Activated naive CD4-positive, alpha-beta T cell treated with anti-CD3 and anti-CD28 coated beads for 36 hours (primary cell): ENCODE measurements around the gene ATXN1. TPM values are rescaled to one million over a fixed set of nuclear protein-coding genes. Genes with fewer than 3 reads are reported as not detected.
"Not testable (repeated sequence)": the region's sequence is repeated elsewhere in the genome, so short reads cannot be mapped to it uniquely, and the experiment has no call there.

Experiments
- CTCF ChIA-PET: fragments of 350-600 bp; sonication (Branson Sonifier 250); formaldehyde crosslinking; loops from one replicate; lab custom pipeline; 2021; ENCODE audit warnings: antibody characterized with exemption; lab: Charles Lee
- DNase-seq: peaks from one replicate; pipeline ENCODE4 v3.0.0-alpha.2; 2020
- H3K27ac Mint-ChIP-seq: one replicate; pipeline ENCODE4 v1.8.0; 2021; ENCODE audit warnings: mild to moderate bottlenecking, mixed read lengths
- H3K27me3 Mint-ChIP-seq: one replicate; pipeline ENCODE4 v1.8.0; 2021; ENCODE audit warnings: low read depth, mixed read lengths
- H3K36me3 Mint-ChIP-seq: one replicate; pipeline ENCODE4 v1.8.0; 2021; ENCODE audit warnings: low read depth, mixed read lengths
- H3K4me1 Mint-ChIP-seq: one replicate; pipeline ENCODE4 v1.8.0; 2021; ENCODE audit warnings: low read depth, mixed read lengths
- H3K4me3 Mint-ChIP-seq: one replicate; pipeline ENCODE4 v1.8.0; 2021; ENCODE audit warnings: mild to moderate bottlenecking, moderate library complexity, mixed read lengths
- H3K9me3 Mint-ChIP-seq: one replicate; pipeline ENCODE4 v1.8.0; 2021; ENCODE audit warnings: mixed read lengths
- intact Hi-C: fragments of 100-400 bp; cut with micrococcal nuclease; formaldehyde crosslinking; loops from one replicate; pipeline ENCODE4 v1.15.1; 2023
- total RNA-seq, 2 experiments: library from RNA; stranded (reverse); gene quantifications; one replicate each; pipeline ENCODE4 v1.2.3, GENCODE V29; 2021

ATXN1 gene
- total RNA-seq, 2 experiments from 2014 or later = 9.4 to 12.7 TPM

DNA sequence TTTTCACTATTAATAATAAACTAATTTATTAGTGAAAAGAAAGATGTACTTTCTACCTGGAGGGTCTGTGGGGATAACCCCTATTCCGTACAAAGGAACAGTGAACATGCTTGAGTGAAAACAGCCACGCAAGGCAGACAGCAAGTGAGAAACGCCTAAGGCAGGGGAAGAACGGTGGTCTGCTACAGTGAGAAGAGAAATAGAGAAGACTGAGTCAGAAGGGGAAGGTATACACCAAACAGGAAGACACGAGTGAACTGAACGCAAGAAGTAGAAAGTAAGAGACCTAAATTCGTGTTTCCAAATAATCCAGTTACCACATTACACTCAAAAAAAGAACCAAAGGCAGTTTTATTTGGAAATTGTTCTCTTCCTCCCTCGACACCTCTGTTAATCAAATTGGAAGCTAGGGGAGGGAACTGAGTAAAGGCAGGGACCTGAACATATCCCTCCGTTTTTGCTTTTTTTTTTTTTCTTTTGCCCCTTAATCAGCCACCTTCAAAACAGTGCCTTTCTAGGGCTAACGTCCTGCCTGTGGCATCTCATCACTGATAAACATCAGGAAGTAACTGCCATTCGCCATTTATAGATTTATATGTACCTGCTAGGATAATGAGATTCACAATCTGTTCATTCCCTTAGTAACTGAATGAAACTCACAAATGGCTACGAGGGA lies 48.9 kb downstream of the ATXN1 start:
- Mint-ChIP-seq H3K4me1 (peaks cover 33% of the 10 kb centered on the region), H3K9me3 (no peaks in the 10 kb centered on the region), H3K36me3 (no peaks in the 10 kb centered on the region), H3K27me3 (no peaks in the 10 kb centered on the region), H3K4me3 (peak overlapping the region; percentile 51), H3K27ac (peak overlapping the region; percentile 75)
- DNase-seq = peak; percentile 59
- intact Hi-C loops = loop anchor here (1.0 to 5.0 kb wide), 8 partner anchors 18 to 390 kb away; partner anchors contain the start of gene ATXN1
- CTCF ChIA-PET = interaction anchor here (0.8 to 2.2 kb wide), 6 partner anchors 13 to 402 kb away, joined by 3 to 4 read pairs (median 3); no protein-coding TSS in a partner anchor

DNA sequence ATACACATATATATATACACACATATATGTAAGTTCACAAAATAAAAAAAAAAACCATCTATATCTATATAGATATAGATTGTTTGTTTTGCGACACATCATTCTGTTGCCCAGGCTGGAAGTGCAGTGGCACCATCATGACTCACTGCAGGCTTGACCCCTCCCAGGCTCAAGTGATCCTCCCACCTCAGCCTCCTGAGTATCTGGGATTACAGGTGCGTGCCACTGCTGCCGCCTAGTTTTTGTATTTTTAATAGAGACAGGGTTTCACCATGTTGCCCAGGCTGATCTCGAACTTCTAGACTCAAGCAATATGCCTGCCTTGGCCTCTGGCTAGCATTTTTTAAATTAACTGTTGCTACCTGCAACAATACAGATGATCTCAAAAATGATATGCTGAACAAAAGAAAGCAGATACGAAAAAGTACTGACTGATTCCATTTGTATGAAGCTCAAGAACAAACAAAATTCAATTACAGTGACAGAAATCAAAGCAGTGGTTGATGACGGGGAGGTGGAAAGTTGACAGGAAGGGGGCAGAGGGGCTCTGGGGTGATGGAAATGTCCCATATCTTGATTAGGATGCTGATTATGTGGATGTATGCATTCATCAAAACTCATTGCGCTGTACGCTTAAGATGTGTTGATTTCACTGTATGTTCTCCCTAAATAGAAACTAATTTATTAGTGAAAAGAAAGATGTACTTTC lies 49.6 kb downstream of the ATXN1 start:
- DNase-seq = peak; percentile 21
- no peaks in the 10 kb centered on the region for H3K27me3 Mint-ChIP-seq
- CTCF ChIA-PET = interaction anchor here (0.8 to 2.2 kb wide), 2 partner anchors 23 to 120 kb away, joined by 3 to 4 read pairs; no protein-coding TSS in a partner anchor
- H3K9me3 Mint-ChIP-seq = no peaks in the 10 kb centered on the region
- H3K4me3 Mint-ChIP-seq = peak overlapping the region; percentile 28
- no peak overlapping the region for H3K27ac Mint-ChIP-seq
- no peaks in the 10 kb centered on the region for H3K36me3 Mint-ChIP-seq
- intact Hi-C loops = loop anchor here (1.0 to 5.0 kb wide), 8 partner anchors 19 to 389 kb away; partner anchors contain the start of gene ATXN1
- H3K4me1 Mint-ChIP-seq = peaks cover 39% of the 10 kb centered on the region

DNA sequence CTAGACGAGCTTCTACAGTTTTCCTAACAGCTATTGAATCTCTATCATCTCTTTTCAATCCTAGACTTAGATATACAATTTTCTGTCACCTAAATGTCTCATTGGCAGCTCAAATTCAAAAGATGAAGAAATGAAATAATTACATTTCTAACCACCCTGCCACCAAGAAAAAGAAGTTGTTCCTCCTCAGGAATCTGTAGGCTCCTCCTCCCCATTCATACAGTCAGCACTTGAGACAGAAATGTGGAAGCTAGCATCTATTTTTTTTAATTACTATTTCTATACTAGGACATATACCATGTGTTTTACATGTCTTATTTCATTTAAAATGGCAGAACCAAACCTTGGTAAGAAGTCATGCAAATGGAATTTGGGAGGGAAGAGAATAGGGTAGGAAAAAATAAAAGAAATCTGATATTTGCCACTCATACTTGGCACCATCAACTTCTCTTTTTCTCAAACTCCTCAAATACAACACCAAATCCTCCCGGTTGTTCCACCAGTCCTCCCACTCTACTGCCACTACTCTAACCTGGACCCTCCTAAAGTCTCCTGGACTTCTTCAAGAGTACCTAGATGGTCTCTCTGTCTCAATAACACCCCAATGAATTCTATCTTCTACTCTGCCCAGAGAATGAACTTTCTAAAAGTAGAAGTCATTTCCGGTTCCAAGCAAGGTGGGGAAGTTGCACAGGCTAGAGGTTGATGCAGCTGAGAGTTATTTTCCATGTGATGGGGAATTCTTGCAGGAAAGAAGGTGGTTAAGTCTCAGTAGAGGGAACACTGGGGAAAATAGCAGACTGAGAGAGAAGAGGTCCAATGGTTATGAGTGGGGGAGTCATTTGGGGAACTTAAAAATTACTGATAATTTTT lies 54.1 kb downstream of the ATXN1 start:
- CTCF ChIA-PET = interaction anchor here (1.2 kb wide), 1 partner anchor 49 kb away, joined by 3 read pairs; no protein-coding TSS in a partner anchor
- no peak overlapping the region for H3K4me3 Mint-ChIP-seq
- H3K4me1 Mint-ChIP-seq = peaks cover 49% of the 10 kb centered on the region
- H3K27ac Mint-ChIP-seq = no peak overlapping the region
- H3K36me3 Mint-ChIP-seq = no peaks in the 10 kb centered on the region
- intact Hi-C loops = no loop called here
- no peaks in the 10 kb centered on the region for H3K27me3 Mint-ChIP-seq
- no peaks in the 10 kb centered on the region for H3K9me3 Mint-ChIP-seq
- no peak for DNase-seq

DNA sequence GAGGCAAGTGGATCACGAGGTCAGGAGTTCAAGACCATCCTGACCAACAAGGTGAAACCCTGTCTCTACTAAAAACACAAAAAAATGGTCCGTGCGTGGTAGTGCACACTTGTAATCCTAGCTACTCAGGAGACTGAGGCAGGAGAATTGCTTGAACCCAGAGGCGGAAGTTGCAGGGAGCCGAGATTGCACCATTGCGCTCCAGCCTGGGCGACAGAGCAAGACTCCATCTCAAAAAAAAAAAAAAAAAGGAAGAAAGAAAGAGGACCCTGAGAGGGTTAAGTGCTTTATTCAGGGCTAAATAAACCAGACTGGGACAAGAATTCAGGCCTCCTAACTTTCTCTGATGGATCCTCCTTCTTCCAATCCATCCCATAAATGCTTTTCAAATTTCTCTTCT lies 54.8 kb downstream of the ATXN1 start:
- peaks cover 45% of the 10 kb centered on the region for H3K4me1 Mint-ChIP-seq
- H3K27ac Mint-ChIP-seq, H3K27me3 Mint-ChIP-seq, intact Hi-C loops, H3K4me3 Mint-ChIP-seq, H3K36me3 Mint-ChIP-seq, DNase-seq, H3K9me3 Mint-ChIP-seq: not testable (repeated sequence)
- CTCF ChIA-PET = interaction anchor here (1.2 kb wide), 1 partner anchor 48 kb away, joined by 3 read pairs; no protein-coding TSS in a partner anchor

DNA sequence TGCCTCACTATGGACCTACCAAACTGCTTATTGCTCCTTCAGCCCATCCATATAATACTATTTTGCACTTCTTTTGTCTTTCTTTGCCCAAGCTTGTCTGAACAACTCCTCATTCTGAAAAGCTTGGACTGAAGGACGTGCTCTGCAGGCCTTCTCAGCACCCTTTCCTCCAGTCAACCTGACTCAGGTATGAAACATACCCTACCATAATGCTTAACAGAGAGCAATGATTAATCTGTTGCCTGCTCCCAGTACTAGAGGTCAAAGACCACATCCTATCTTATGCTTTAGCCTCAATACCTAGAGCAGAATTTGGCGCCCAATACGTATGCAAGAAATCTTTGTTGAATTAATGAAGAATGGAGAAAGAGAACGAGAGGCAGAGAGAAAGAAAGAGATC lies 55.2 kb downstream of the ATXN1 start:
- no peaks in the 10 kb centered on the region for H3K36me3 Mint-ChIP-seq
- intact Hi-C loops = no loop called here
- H3K9me3 Mint-ChIP-seq = no peaks in the 10 kb centered on the region
- CTCF ChIA-PET = no interaction called here
- H3K4me3 Mint-ChIP-seq = no peak overlapping the region
- H3K27me3 Mint-ChIP-seq = no peaks in the 10 kb centered on the region
- DNase-seq = no peak
- peaks cover 47% of the 10 kb centered on the region for H3K4me1 Mint-ChIP-seq
- H3K27ac Mint-ChIP-seq = no peak overlapping the region

DNA sequence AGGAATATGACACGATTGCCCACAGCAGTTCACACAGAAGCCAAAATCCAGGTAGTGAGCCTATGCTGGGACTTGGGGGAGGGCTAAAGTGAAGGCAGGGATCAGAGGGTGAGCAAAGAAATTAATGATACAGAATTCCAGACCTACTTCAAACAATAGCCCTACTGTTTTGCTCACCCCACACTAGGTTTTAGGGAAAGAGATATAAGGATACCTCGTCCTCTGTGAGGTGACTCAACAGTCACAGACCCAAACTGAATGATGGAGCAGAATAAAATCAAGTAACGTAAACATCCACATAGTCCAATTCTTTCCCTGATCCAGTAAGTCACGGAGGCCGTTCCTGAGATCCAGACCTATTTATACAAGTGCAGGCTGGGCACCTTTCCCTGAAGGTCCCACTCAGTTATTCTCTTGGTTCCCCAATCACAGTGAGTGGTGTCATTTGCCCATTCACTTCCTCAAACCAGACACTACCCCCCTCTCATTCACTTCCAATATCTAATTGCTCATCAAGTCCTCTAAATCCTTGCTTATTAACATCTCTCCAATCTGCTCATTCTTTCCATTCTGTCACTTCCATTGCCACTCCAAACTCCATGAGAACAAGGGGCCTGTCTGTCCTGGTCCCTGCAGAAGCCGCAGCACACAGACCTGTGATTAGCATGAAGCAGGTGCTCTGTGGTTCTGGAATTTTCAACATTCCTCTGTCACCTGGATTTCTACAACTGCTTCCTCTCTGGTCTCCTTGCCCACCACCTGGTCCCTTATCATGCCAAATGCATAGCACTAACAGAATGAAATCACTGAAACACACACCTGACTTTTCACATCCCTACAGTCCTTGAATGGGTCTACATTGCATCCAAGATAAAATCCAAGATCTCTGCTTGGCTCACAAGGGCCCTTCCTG lies 55.9 kb downstream of the ATXN1 start:
- intact Hi-C loops = no loop called here
- peaks cover 52% of the 10 kb centered on the region for H3K4me1 Mint-ChIP-seq
- no peak overlapping the region for H3K27ac Mint-ChIP-seq
- no peak for DNase-seq
- no peaks in the 10 kb centered on the region for H3K27me3 Mint-ChIP-seq
- CTCF ChIA-PET = no interaction called here
- no peaks in the 10 kb centered on the region for H3K9me3 Mint-ChIP-seq
- no peak overlapping the region for H3K4me3 Mint-ChIP-seq
- no peaks in the 10 kb centered on the region for H3K36me3 Mint-ChIP-seq

DNA sequence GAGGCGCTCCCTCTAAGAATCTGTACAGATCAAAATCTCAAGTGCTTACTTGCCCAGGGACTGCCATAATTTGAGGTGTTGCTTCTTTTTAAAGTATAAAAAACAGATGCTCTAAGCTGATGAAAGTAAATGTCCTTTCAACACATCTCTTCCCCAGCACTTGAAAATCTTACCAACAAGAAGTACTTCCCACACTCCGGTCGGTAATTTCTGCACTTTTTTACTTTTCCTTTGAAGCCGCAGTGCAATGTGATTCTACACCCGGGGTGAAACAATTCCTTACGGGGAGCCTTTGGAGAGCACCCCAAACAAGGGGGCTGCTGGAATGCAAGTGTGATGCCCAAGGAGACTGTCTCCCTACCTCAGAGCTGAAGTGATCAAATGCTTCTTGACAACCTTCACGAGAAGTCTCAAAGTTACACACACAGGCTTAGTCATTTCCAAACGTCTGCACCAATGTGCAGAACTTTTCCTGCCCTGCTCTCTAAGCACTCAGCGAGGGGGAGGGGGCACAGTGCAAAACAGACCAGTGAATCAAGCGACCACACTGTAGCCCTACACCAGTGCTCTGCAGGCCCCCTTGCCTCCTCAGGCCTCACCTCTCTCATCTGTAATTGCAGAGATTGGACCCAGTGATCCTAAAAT lies 56.7 kb downstream of the ATXN1 start:
- DNase-seq = peak; percentile 76
- peaks cover 60% of the 10 kb centered on the region for H3K4me1 Mint-ChIP-seq
- CTCF ChIA-PET = interaction anchor here (1.0 to 1.2 kb wide), 2 partner anchors 59 to 113 kb away, joined by 3 read pairs; no protein-coding TSS in a partner anchor
- intact Hi-C loops = loop anchor here (1.0 kb wide), 1 partner anchor 54 kb away; no protein-coding TSS in a partner anchor
- H3K36me3 Mint-ChIP-seq = no peaks in the 10 kb centered on the region
- H3K4me3 Mint-ChIP-seq = peak overlapping the region; percentile 46
- no peaks in the 10 kb centered on the region for H3K9me3 Mint-ChIP-seq
- H3K27me3 Mint-ChIP-seq = no peaks in the 10 kb centered on the region
- peak overlapping the region; percentile 28 for H3K27ac Mint-ChIP-seq

DNA sequence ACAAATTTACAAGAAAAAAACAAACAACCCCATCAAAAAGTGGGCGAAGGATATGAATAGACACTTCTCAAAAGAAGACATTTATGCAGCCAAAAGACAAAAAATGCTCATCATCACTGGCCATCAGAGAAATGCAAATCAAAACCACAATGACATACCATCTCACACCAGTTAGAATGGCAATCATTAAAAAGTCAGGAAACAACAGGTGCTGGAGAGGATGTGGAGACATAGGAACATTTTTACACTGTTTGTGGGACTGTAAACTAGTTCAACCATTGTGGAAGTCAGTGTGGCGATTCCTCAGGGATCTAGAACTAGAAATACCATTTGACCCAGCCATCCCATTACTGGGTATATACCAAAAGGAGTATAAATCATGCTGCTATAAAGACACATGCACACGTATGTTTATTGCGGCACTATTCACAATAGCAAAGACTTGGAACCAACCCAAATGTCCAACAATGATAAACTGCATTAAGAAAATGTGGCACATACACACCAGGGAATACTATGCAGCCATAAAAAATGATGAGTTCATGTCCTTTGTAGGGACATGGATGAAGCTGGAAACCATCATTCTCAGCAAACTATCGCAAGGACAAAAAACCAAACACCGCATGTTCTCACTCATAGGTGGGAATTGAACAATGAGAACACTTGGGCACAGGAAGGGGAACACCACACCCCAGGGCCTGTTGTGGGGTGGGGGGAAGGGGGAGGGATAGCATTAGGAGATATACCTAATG lies 58.5 kb downstream of the ATXN1 start:
- H3K27me3 Mint-ChIP-seq = not testable (repeated sequence)

DNA sequence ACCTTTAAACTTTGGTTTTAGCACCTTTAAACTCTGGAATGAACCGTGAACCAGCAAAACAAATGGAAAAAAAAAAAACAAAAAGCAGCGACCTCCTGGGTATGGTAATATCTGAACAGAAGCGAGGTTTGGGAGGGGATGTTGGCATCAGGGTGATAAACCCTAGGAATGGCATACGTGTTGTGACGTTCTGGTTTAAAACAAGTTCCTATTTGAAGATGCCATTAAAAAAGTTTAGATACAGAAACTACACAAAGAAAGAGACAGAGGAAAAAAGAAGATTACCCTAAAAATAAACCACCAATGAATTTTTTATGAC lies 60.4 kb downstream of the ATXN1 start:
- Mint-ChIP-seq H3K27me3 (no peaks in the 10 kb centered on the region), H3K4me1 (peaks cover 70% of the 10 kb centered on the region)

More for the DNA sequence above, 58.5 kb downstream of the ATXN1 start:
- H3K4me1 Mint-ChIP-seq = peaks cover 77% of the 10 kb centered on the region
- intact Hi-C loops, CTCF ChIA-PET, H3K9me3 Mint-ChIP-seq, H3K27ac Mint-ChIP-seq, H3K4me3 Mint-ChIP-seq, DNase-seq, H3K36me3 Mint-ChIP-seq: not testable (repeated sequence)

DNA sequence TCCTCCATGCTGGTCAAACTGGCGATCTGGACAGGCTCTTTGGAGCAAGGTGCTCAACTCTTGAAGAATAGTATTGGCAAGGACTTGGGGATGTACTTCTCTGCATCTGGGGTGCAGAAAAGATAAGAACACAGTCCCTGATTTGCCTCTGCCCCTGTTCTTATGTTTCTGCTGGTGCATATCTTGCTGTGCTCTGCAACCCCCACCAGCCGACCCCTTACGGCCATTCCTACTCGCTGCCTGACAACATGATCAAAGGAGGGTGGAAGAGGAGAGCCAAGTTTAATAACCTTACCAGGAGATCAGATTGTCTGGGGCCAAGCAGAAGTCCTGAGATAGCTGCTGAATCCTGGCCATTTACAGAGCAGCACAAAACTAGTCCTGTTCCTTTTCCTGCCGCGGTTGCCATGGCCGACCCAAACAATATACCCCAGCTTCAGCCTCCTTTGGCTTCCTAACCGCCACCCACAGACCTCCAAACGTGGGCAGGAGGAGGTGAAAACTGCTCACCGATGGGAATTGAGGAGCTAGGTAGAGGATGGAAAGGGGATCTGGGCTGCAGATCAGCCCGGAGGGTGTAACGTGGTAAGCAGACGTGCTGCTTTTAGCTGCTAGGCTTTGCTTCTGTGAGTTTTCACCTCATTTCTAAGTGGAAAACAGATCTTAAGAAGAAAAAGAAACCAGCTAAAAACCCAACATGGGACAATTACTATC lies 60.9 kb downstream of the ATXN1 start:
- Mint-ChIP-seq H3K27ac (peak overlapping the region; percentile 79), H3K36me3 (no peaks in the 10 kb centered on the region), H3K4me3 (peak overlapping the region; percentile 65), H3K27me3 (no peaks in the 10 kb centered on the region), H3K4me1 (peaks cover 66% of the 10 kb centered on the region), H3K9me3 (no peaks in the 10 kb centered on the region)
- intact Hi-C loops = no loop called here
- CTCF ChIA-PET = interaction anchor here (0.8 to 3.1 kb wide), 4 partner anchors 10 to 49 kb away, joined by 3 to 13 read pairs (median 4); no protein-coding TSS in a partner anchor
- peak; percentile 35 for DNase-seq

More for the DNA sequence above, 60.4 kb downstream of the ATXN1 start:
- H3K4me3 Mint-ChIP-seq = peak overlapping the region; percentile 65
- no peaks in the 10 kb centered on the region for H3K36me3 Mint-ChIP-seq
- no peak for DNase-seq
- peak overlapping the region; percentile 79 for H3K27ac Mint-ChIP-seq
- intact Hi-C loops = no loop called here
- CTCF ChIA-PET = interaction anchor here (0.8 to 3.1 kb wide), 2 partner anchors 10 kb away, joined by 5 to 13 read pairs; no protein-coding TSS in a partner anchor
- no peaks in the 10 kb centered on the region for H3K9me3 Mint-ChIP-seq
